ENCODE measurements around the gene INF2.

Gene INF2

DNA sequence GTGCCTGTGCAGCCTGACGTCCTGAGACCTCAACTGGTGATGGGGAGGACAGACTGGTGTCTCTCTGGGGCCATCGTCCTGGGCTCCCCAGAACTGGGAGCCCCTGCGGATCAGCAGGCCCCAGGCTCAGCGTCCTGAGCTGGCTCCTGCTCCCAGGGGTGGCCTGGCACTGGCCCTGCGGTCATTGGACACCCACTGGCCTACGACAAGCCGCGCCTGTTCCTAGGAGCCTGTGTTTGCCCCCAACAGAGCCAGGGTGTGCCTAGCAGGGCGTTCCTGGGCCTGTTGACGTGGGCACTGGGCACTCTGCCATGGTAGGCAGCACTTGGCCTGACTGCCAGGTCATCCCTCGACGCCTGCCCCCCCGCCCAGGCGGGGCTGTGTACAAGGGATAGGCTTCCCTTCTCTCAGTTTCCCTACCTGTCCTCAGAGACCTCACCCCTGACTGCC, 43.0 kb downstream of the INF2 start:
- TF ChIP-seq ESRRG (CRISPR knock-in tag; IDR thresholded peaks at IDR 0.05) (no peak), ISL1 (CRISPR knock-in tag; IDR thresholded peaks at IDR 0.05) (no peak), ZNF565 (CRISPR knock-in tag; conservative IDR thresholded peaks at IDR 0.05; ENCODE audit: low read depth) (no peak), ARNTL (CRISPR knock-in tag; IDR thresholded peaks at IDR 0.05; ENCODE audit: borderline replicate concordance, low read depth) (no peak), GLIS3 (CRISPR knock-in tag; IDR thresholded peaks at IDR 0.05) (no peak), CSDC2 (CRISPR knock-in tag; IDR thresholded peaks at IDR 0.05) (no peak)
- no peak for ATAC-seq

- TF ChIP-seq, protein P1, sequence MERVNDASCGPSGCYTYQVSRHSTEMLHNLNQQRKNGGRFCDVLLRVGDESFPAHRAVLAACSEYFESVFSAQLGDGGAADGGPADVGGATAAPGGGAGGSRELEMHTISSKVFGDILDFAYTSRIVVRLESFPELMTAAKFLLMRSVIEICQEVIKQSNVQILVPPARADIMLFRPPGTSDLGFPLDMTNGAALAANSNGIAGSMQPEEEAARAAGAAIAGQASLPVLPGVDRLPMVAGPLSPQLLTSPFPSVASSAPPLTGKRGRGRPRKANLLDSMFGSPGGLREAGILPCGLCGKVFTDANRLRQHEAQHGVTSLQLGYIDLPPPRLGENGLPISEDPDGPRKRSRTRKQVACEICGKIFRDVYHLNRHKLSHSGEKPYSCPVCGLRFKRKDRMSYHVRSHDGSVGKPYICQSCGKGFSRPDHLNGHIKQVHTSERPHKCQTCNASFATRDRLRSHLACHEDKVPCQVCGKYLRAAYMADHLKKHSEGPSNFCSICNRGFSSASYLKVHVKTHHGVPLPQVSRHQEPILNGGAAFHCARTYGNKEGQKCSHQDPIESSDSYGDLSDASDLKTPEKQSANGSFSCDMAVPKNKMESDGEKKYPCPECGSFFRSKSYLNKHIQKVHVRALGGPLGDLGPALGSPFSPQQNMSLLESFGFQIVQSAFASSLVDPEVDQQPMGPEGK (CRISPR knock-in tag; IDR thresholded peaks at IDR 0.05; ENCODE audit: borderline replicate concordance) = no peak
Observed at GRCh38 chr14:104732931-104733681, 43.7 kb downstream of the INF2 start.

DNA sequence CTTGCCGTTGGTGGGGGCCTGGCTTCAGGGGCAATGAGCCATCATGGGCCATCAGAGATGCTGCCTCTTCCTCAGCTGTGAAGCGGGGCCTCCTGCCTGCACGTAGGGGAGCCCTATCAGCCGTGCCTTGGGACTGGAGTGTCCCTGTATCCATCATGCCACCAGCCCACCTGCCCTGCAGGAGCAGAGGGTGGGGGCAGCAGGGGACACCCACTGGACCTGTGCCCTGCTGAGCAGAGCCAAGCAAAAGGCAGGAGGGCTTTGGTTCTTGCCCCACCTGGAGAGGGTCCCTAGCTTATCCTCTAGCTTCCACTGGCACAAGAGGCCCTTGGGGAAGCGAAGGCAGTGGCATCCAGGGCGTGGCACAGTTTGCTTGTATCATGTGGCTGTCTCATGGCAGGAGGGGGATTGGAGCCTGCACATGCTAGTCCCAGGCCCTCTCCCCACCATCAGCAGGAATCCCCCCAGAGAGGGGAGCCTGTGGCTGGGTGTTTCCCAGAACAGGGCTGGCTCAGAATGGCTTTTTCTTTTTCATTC, 44.7 kb downstream of the INF2 start:
- no peak; the same call in 2 of the 3 replicates for ATAC-seq
- TF ChIP-seq ZNF70 (CRISPR knock-in tag; IDR thresholded peaks at IDR 0.05) (no peak), ESRRG (CRISPR knock-in tag; IDR thresholded peaks at IDR 0.05) (no peak), ZFP3 (CRISPR knock-in tag; IDR thresholded peaks at IDR 0.05) (no peak), ZFP30 (CRISPR knock-in tag; IDR thresholded peaks at IDR 0.05) (no peak), POU6F1 (CRISPR knock-in tag; IDR thresholded peaks at IDR 0.05; ENCODE audit: borderline replicate concordance, low read depth) (no peak), PPARA (CRISPR knock-in tag; IDR thresholded peaks at IDR 0.05; ENCODE audit: borderline replicate concordance) (no peak), OSR1 (CRISPR knock-in tag; IDR thresholded peaks at IDR 0.05) (no peak), CREB5 (CRISPR knock-in tag; IDR thresholded peaks at IDR 0.05; ENCODE audit: low read depth) (no peak), CSDC2 (CRISPR knock-in tag; IDR thresholded peaks at IDR 0.05) (no peak), RARB (CRISPR knock-in tag; IDR thresholded peaks at IDR 0.05) (no peak), ISL1 (CRISPR knock-in tag; IDR thresholded peaks at IDR 0.05) (no peak), SNAI2 (CRISPR knock-in tag; IDR thresholded peaks at IDR 0.05) (no peak), ZNF565 (CRISPR knock-in tag; conservative IDR thresholded peaks at IDR 0.05; ENCODE audit: low read depth) (no peak), BACH2 (CRISPR knock-in tag; IDR thresholded peaks at IDR 0.05; ENCODE audit: borderline replicate concordance) (no peak), TOX (CRISPR knock-in tag; IDR thresholded peaks at IDR 0.05; ENCODE audit: borderline replicate concordance) (no peak), TCF4 (CRISPR knock-in tag; IDR thresholded peaks at IDR 0.05; ENCODE audit: borderline replicate concordance) (no peak), GLIS3 (CRISPR knock-in tag; IDR thresholded peaks at IDR 0.05) (no peak), ZC3H10 (CRISPR knock-in tag; IDR thresholded peaks at IDR 0.05) (no peak)
- TF ChIP-seq, protein P1 (CRISPR knock-in tag; IDR thresholded peaks at IDR 0.05; ENCODE audit: borderline replicate concordance) = no peak
- TF ChIP-seq, protein P2, sequence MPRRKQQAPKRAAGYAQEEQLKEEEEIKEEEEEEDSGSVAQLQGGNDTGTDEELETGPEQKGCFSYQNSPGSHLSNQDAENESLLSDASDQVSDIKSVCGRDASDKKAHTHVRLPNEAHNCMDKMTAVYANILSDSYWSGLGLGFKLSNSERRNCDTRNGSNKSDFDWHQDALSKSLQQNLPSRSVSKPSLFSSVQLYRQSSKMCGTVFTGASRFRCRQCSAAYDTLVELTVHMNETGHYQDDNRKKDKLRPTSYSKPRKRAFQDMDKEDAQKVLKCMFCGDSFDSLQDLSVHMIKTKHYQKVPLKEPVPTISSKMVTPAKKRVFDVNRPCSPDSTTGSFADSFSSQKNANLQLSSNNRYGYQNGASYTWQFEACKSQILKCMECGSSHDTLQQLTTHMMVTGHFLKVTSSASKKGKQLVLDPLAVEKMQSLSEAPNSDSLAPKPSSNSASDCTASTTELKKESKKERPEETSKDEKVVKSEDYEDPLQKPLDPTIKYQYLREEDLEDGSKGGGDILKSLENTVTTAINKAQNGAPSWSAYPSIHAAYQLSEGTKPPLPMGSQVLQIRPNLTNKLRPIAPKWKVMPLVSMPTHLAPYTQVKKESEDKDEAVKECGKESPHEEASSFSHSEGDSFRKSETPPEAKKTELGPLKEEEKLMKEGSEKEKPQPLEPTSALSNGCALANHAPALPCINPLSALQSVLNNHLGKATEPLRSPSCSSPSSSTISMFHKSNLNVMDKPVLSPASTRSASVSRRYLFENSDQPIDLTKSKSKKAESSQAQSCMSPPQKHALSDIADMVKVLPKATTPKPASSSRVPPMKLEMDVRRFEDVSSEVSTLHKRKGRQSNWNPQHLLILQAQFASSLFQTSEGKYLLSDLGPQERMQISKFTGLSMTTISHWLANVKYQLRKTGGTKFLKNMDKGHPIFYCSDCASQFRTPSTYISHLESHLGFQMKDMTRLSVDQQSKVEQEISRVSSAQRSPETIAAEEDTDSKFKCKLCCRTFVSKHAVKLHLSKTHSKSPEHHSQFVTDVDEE (CRISPR knock-in tag; IDR thresholded peaks at IDR 0.05) = no peak

More at GRCh38 chr14:104732931-104733681, 43.7 kb downstream of the INF2 start:
- no peak for ATAC-seq

All from SK-N-SH treated with all-trans-retinoic acid at 6 μM for 48 hours (cell line).